Uterus (tissue), 2 donors: ENCODE results near the gene SPTBN4.

Experiments used
- POLR2A ChIP-seq, 2 donors: fragments of 450-650 bp; IDR thresholded peaks; one replicate each; pipeline ENCODE4 v1.6.1; 2016; ENCODE audit warnings: antibody characterized with exemption in 2 of 2, mild to moderate bottlenecking in 1 of 2, moderate library complexity in 1 of 2
- TF ChIP-seq, protein P1 (sequence below), 4 experiments: fragments of 200-600 bp in 2 of 4; fragments of 450-650 bp in 2 of 4; sonication (generic) in 2 of 4; IDR thresholded peaks; one replicate each; pipeline ENCODE4 v1.5.1; 2016 to 2019; ENCODE audit warnings: antibody characterized with exemption in 4 of 4, mild to moderate bottlenecking in 2 of 4, moderate library complexity in 1 of 4

DNA sequence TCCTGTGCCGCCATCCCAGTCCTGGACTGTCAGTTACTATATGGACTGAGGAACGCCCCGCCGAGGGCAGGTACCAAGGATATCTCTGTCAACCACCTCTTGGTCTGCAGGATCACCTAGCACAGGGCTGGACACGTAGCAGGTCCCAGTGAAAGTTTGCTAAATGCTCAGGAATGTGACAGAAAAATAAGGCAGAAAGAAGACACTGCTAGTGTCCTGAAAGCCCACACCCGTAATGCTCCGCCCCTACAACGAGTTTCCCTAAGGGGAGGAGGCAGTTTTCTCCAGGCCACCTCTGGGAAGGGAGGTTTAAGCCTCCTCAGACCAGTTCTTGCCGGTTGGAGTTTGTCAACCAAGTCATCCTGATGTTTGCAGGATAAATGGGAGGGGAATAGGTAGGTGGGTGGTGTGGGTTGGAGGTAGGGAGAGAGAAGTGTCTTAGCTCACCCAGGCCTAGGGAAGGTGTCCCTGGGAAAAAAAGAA, 21.0 kb upstream of the SPTBN4 start:
- TF ChIP-seq, protein P1, sequence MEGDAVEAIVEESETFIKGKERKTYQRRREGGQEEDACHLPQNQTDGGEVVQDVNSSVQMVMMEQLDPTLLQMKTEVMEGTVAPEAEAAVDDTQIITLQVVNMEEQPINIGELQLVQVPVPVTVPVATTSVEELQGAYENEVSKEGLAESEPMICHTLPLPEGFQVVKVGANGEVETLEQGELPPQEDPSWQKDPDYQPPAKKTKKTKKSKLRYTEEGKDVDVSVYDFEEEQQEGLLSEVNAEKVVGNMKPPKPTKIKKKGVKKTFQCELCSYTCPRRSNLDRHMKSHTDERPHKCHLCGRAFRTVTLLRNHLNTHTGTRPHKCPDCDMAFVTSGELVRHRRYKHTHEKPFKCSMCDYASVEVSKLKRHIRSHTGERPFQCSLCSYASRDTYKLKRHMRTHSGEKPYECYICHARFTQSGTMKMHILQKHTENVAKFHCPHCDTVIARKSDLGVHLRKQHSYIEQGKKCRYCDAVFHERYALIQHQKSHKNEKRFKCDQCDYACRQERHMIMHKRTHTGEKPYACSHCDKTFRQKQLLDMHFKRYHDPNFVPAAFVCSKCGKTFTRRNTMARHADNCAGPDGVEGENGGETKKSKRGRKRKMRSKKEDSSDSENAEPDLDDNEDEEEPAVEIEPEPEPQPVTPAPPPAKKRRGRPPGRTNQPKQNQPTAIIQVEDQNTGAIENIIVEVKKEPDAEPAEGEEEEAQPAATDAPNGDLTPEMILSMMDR (IDR thresholded peaks at IDR 0.05): no peak
- TF ChIP-seq POLR2A (IDR thresholded peaks at IDR 0.05): no peak
